DND-41 (cell line): ENCODE results near the gene SLC45A1.

Experiments
- ATAC-seq: fragments of 200-7000 bp; cut with Tn5 transposase; 3 replicates; pipeline ENCODE4 v1.9.1; 2021; ENCODE audit warnings: low read depth; ENCODE audit not compliant: insufficient read depth
- DNase-seq: peaks from one replicate; pipeline ENCODE4 v3.0.0-alpha.2; 2020
- H2AFZ ChIP-seq: 2 replicates; pipeline ENCODE4 v1.6.0; 2012; ENCODE audit warnings: low read depth, low read length
- H3K27ac ChIP-seq: 2 replicates; pipeline ENCODE4 v1.5.1; 2012; ENCODE audit warnings: low read length, inconsistent platforms
- H3K27me3 ChIP-seq: fragments of 200-600 bp; sonication (generic); 2 replicates; pipeline ENCODE4 v1.6.0; 2012; ENCODE audit warnings: low read length, mild to moderate bottlenecking, inconsistent platforms; ENCODE audit not compliant: insufficient read depth, poor library complexity
- H3K36me3 ChIP-seq: 2 replicates; pipeline ENCODE4 v1.5.1; 2012; ENCODE audit warnings: low read length, inconsistent platforms; ENCODE audit not compliant: insufficient read depth
- H3K4me1 ChIP-seq: 2 replicates; pipeline ENCODE4 v1.5.1; 2012; ENCODE audit warnings: mild to moderate bottlenecking, low read length; ENCODE audit not compliant: insufficient read depth
- H3K4me2 ChIP-seq: 2 replicates; pipeline ENCODE4 v1.6.0; 2012; ENCODE audit warnings: mild to moderate bottlenecking, moderate library complexity, low read length, inconsistent platforms; ENCODE audit not compliant: insufficient read depth
- H3K4me3 ChIP-seq, 2 experiments: fragments of 200-600 bp in 1 of 2; shearing (Covaris generic) in 1 of 2; 2 replicates each; pipeline ENCODE4 v1.5.1; 2012 to 2016; ENCODE audit warnings: inconsistent platforms in 2 of 2, low read length in 2 of 2, mild to moderate bottlenecking in 2 of 2, low read depth in 1 of 2, moderate library complexity in 1 of 2
- H3K79me2 ChIP-seq: 2 replicates; pipeline ENCODE4 v1.6.0; 2012; ENCODE audit warnings: low read length, inconsistent platforms; ENCODE audit not compliant: insufficient read depth
- H3K9ac ChIP-seq: 2 replicates; pipeline ENCODE4 v1.6.0; 2012; ENCODE audit warnings: low read depth, mild to moderate bottlenecking, inconsistent platforms, low read length, moderate library complexity
- H3K9me3 ChIP-seq: 2 replicates; pipeline ENCODE4 v1.5.1; 2012; ENCODE audit warnings: low read length, moderate library complexity, mild to moderate bottlenecking, inconsistent platforms; ENCODE audit not compliant: insufficient read depth, severe bottlenecking
- H4K20me1 ChIP-seq: 2 replicates; pipeline ENCODE4 v1.6.0; 2012; ENCODE audit warnings: low read length; ENCODE audit not compliant: insufficient read depth
- CTCF ChIP-seq: IDR thresholded peaks from 2 replicates; pipeline ENCODE4 v1.5.1; 2012; ENCODE audit warnings: borderline replicate concordance, low read length, moderate library complexity, mild to moderate bottlenecking; ENCODE audit not compliant: poor library complexity, severe bottlenecking; ENCODE audit errors: extremely low read depth
- EZH2 ChIP-seq: IDR thresholded peaks from 3 replicates; pipeline ENCODE4 v1.6.1; 2012; ENCODE audit warnings: borderline replicate concordance, low read depth, mild to moderate bottlenecking, moderate library complexity, low read length, inconsistent platforms; ENCODE audit not compliant: severe bottlenecking

Gene SLC45A1

GRCh38 chr1:8303141-8303540 lies 14.8 kb upstream of the SLC45A1 start:
- Histone ChIP-seq H3K4me2 (no peak overlapping the region), H3K27me3 (no peaks in the 10 kb centered on the region), H3K4me3 (no peak overlapping the region), H3K27ac (no peak overlapping the region), H3K4me1 (no peaks in the 10 kb centered on the region), H3K79me2 (no peaks in the 10 kb centered on the region), H4K20me1 (no peaks in the 10 kb centered on the region), H3K36me3 (no peaks in the 10 kb centered on the region), H3K9ac (no peak overlapping the region), H2AFZ (no peak overlapping the region), H3K9me3 (no peaks in the 10 kb centered on the region)
- DNase-seq (no peak), ATAC-seq (no peak)
- no peak for TF ChIP-seq CTCF
- no peak for TF ChIP-seq EZH2

- Histone ChIP-seq H2AFZ (no peak overlapping the region), H3K4me3 (no peak overlapping the region), H4K20me1 (no peaks in the 10 kb centered on the region), H3K27ac (no peak overlapping the region), H3K79me2 (no peaks in the 10 kb centered on the region), H3K36me3 (no peaks in the 10 kb centered on the region), H3K9me3 (no peaks in the 10 kb centered on the region), H3K4me1 (no peaks in the 10 kb centered on the region), H3K27me3 (no peaks in the 10 kb centered on the region), H3K9ac (no peak overlapping the region), H3K4me2 (no peak overlapping the region)
- no peak for ATAC-seq
- TF ChIP-seq CTCF (no peak), EZH2 (no peak)
- DNase-seq, result no peak
Observed at GRCh38 chr1:8303876-8304275, 14.0 kb upstream of the SLC45A1 start.

GRCh38 chr1:8307628-8308027 lies 10.3 kb upstream of the SLC45A1 start:
- H3K4me1 ChIP-seq, result no peaks in the 10 kb centered on the region
- H3K79me2 ChIP-seq, result no peaks in the 10 kb centered on the region
- TF ChIP-seq EZH2 (no peak), CTCF (no peak)
- no peaks in the 10 kb centered on the region for H3K36me3 ChIP-seq
- H2AFZ ChIP-seq, result no peak overlapping the region
- no peak overlapping the region for H3K4me2 ChIP-seq
- H3K27ac ChIP-seq, result no peak overlapping the region
- ATAC-seq (no peak), DNase-seq (no peak)
- H3K9ac ChIP-seq, result no peak overlapping the region
- H3K4me3 ChIP-seq, result no peak overlapping the region
- no peaks in the 10 kb centered on the region for H3K27me3 ChIP-seq
- H4K20me1 ChIP-seq, result no peaks in the 10 kb centered on the region
- H3K9me3 ChIP-seq, result no peaks in the 10 kb centered on the region
